ENCODE results near the gene EPOP. TPM values are rescaled to one million over a fixed set of nuclear protein-coding genes. Genes with fewer than 3 reads are reported as not detected.

EPOP gene
- total and polyA plus RNA-seq, 4 donors = 0.32 to 1.9 (median 1.1) TPM

GRCh38 chr17:38671939-38672720, 2.6 kb downstream of the EPOP start:
- H3K36me3 ChIP-seq (ENCODE audit: control insufficient read depth in 4 of 4, insufficient read depth in 3 of 4, low read depth in 1 of 4, low read length in 3 of 4) = no peaks in the 10 kb centered on the region
- H3K27ac ChIP-seq (ENCODE audit: low read depth in 1 of 2, low read length in 2 of 2) = no peak overlapping the region
- DNase-seq (ENCODE audit: low spot score) = no peak
- peaks cover 7 to 17% (median 11%) of the 10 kb centered on the region in 4 donors for H3K4me1 ChIP-seq (ENCODE audit: control insufficient read depth in 4 of 4, insufficient read depth in 4 of 4, low read length in 3 of 4)
- 74% methylated on average over 12 of the region's 12 CpGs for WGBS
- no peak for TF ChIP-seq TAF1 (conservative IDR thresholded peaks at IDR 0.05)
- TF ChIP-seq JUND (IDR thresholded peaks at IDR 0.05) = no peak
- TF ChIP-seq HNF4A (conservative IDR thresholded peaks at IDR 0.05) = peak in 1 of 2 donors; percentile 17
- TF ChIP-seq RAD21 (IDR thresholded peaks at IDR 0.05) = no peak
- no peak for TF ChIP-seq MAX (IDR thresholded peaks at IDR 0.05)
- H3K9me3 ChIP-seq (ENCODE audit: control insufficient read depth in 4 of 4, low read length in 3 of 4) = no peaks in the 10 kb centered on the region
- no peak overlapping the region for H3K9ac ChIP-seq (ENCODE audit: low read depth in 1 of 2, low read length in 2 of 2)
- H3K27me3 ChIP-seq (ENCODE audit: control insufficient read depth in 4 of 4, insufficient read depth in 4 of 4, low read length in 3 of 4) = peaks cover 0 to 5% (median 0%) of the 10 kb centered on the region in 4 donors
- no peak overlapping the region for H3K4me3 ChIP-seq (ENCODE audit: low read depth in 1 of 3, low read length in 3 of 3)

DNA sequence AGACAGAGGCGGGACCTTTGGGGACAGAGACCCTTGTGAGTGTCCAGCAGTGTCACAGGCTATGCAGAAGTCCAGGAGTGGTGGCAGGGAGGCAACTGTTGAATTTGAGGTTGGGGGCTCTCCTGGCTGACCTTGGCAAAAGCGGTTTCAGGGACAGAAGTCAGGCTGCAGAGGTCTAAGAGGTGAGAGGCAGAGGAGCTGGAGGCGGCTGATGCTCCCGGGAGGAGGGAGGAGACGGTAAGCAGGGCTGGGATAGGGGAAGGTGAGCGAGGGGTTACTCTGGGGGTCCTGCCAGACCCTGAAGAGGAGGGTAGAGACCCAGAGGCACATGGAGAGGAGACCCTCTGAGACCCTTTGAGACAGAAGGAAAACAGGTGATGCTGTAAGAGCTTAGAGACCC, 5.2 kb downstream of the EPOP start:
- no peaks in the 10 kb centered on the region for H3K36me3 ChIP-seq (ENCODE audit: control insufficient read depth in 4 of 4, insufficient read depth in 3 of 4, low read depth in 1 of 4, low read length in 3 of 4)
- H3K27ac ChIP-seq (ENCODE audit: low read depth in 1 of 2, low read length in 2 of 2) = no peak overlapping the region
- no peaks in the 10 kb centered on the region for H3K9me3 ChIP-seq (ENCODE audit: control insufficient read depth in 4 of 4, low read length in 3 of 4)
- peaks cover 0 to 5% (median 0%) of the 10 kb centered on the region in 4 donors for H3K27me3 ChIP-seq (ENCODE audit: control insufficient read depth in 4 of 4, insufficient read depth in 4 of 4, low read length in 3 of 4)
- TF ChIP-seq, protein P1, sequence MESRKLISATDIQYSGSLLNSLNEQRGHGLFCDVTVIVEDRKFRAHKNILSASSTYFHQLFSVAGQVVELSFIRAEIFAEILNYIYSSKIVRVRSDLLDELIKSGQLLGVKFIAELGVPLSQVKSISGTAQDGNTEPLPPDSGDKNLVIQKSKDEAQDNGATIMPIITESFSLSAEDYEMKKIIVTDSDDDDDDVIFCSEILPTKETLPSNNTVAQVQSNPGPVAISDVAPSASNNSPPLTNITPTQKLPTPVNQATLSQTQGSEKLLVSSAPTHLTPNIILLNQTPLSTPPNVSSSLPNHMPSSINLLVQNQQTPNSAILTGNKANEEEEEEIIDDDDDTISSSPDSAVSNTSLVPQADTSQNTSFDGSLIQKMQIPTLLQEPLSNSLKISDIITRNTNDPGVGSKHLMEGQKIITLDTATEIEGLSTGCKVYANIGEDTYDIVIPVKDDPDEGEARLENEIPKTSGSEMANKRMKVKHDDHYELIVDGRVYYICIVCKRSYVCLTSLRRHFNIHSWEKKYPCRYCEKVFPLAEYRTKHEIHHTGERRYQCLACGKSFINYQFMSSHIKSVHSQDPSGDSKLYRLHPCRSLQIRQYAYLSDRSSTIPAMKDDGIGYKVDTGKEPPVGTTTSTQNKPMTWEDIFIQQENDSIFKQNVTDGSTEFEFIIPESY (IDR thresholded peaks at IDR 0.05) = no peak
- TF ChIP-seq RXRA (IDR thresholded peaks at IDR 0.05) = no peak
- no peak for TF ChIP-seq CTCF (IDR thresholded peaks at IDR 0.05; ENCODE audit: low read depth, low read length, missing input control)
- TF ChIP-seq NR2F2 (IDR thresholded peaks at IDR 0.05) = no peak
- peaks cover 4 to 9% (median 8%) of the 10 kb centered on the region in 4 donors for H3K4me1 ChIP-seq (ENCODE audit: control insufficient read depth in 4 of 4, insufficient read depth in 4 of 4, low read length in 3 of 4)
- no peak for DNase-seq (ENCODE audit: low spot score)
- no peak overlapping the region for H3K4me3 ChIP-seq (ENCODE audit: low read depth in 1 of 3, low read length in 3 of 3)
- H3K9ac ChIP-seq (ENCODE audit: low read depth in 1 of 2, low read length in 2 of 2) = no peak overlapping the region
- 25% methylated on average over 6 of the region's 6 CpGs for WGBS

DNA sequence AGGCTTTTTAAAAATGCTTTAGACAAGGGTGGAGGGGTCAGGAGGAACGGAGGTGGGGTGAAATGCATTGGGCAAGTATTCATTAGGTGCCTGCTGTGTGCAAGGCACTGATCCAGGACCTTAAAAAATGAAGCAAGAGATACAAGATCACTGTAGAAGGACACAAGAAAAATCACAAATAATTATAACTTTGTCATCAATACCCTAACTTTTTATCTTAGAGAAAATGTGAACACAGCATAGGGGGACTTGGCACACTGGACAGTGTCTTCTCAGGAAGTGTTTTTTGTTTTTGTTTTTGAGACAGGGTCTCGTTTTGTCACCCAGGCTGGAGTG, 7.0 kb downstream of the EPOP start:
- Histone ChIP-seq H3K9me3 (ENCODE audit: control insufficient read depth in 4 of 4, low read length in 3 of 4) (no peaks in the 10 kb centered on the region), H3K4me3 (ENCODE audit: low read depth in 1 of 3, low read length in 3 of 3) (no peak overlapping the region), H3K27me3 (ENCODE audit: control insufficient read depth in 4 of 4, insufficient read depth in 4 of 4, low read length in 3 of 4) (peaks cover 0 to 5% (median 0%) of the 10 kb centered on the region in 4 donors), H3K36me3 (ENCODE audit: control insufficient read depth in 4 of 4, insufficient read depth in 3 of 4, low read depth in 1 of 4, low read length in 3 of 4) (no peaks in the 10 kb centered on the region), H3K27ac (ENCODE audit: low read depth in 1 of 2, low read length in 2 of 2) (no peak overlapping the region), H3K4me1 (ENCODE audit: control insufficient read depth in 4 of 4, insufficient read depth in 4 of 4, low read length in 3 of 4) (no peaks in the 10 kb centered on the region), H3K9ac (ENCODE audit: low read depth in 1 of 2, low read length in 2 of 2) (no peak overlapping the region)
- DNase-seq (ENCODE audit: low spot score) = no peak
- TF ChIP-seq CTCF (IDR thresholded peaks at IDR 0.05; ENCODE audit: low read depth, low read length, missing input control) (no peak), RAD21 (IDR thresholded peaks at IDR 0.05) (peak in 1 of 2 donors; percentile 8)
- 37% methylated on average over 2 of the region's 2 CpGs for WGBS
